Natural killer cell (primary cell): ENCODE measurements around the gene CROCC. TPM values are rescaled to one million over a fixed set of nuclear protein-coding genes. Genes with fewer than 3 reads are reported as not detected.

Experiments
- ATAC-seq, 3 donors: fragments of 150-1000 bp in 2 of 3; fragments of 200-7000 bp in 1 of 3; cut with Tn5 transposase; 1 replicate in 1 of 3; 2 replicates in 2 of 3; pipeline ENCODE4 v1.10.0; 2021; ENCODE audit warnings: mild to moderate bottlenecking in 2 of 3, moderate library complexity in 2 of 3
- DNase-seq, 2 donors: peaks; one replicate each; pipeline versions ENCODE4 v3.0.0 to v3.0.0-alpha.2; 2013 to 2021; ENCODE audit warnings: mixed read lengths in 1 of 2
- H3K27ac ChIP-seq: one replicate; pipeline ENCODE4 v1.5.1; 2013; ENCODE audit warnings: mild to moderate bottlenecking, low read length
- H3K27me3 ChIP-seq: one replicate; pipeline ENCODE4 v1.6.1; 2013; ENCODE audit warnings: low read length; ENCODE audit not compliant: control insufficient read depth, insufficient read depth
- H3K36me3 ChIP-seq: one replicate; pipeline ENCODE4 v1.6.1; 2013; ENCODE audit warnings: low read length; ENCODE audit not compliant: control insufficient read depth, insufficient read depth
- H3K4me1 ChIP-seq: one replicate; pipeline ENCODE4 v1.6.1; 2013; ENCODE audit warnings: low read length; ENCODE audit not compliant: control insufficient read depth, insufficient read depth
- H3K4me3 ChIP-seq: one replicate; pipeline ENCODE4 v1.5.1; 2013; ENCODE audit warnings: low read length
- H3K9me3 ChIP-seq: one replicate; pipeline ENCODE4 v1.6.1; 2013; ENCODE audit warnings: low read length; ENCODE audit not compliant: control insufficient read depth, insufficient read depth
- H3K27ac Mint-ChIP-seq, 2 donors: one replicate each; pipeline ENCODE4 v1.8.0; 2022; ENCODE audit warnings: mild to moderate bottlenecking in 2 of 2, mixed read lengths in 2 of 2, moderate library complexity in 1 of 2
- H3K27me3 Mint-ChIP-seq, 2 donors: one replicate each; pipeline ENCODE4 v1.8.0; 2022; ENCODE audit warnings: low read depth in 2 of 2, mixed read lengths in 2 of 2
- H3K36me3 Mint-ChIP-seq: one replicate; pipeline ENCODE4 v1.8.0; 2022; ENCODE audit warnings: mixed read lengths
- H3K4me1 Mint-ChIP-seq, 2 donors: one replicate each; pipeline ENCODE4 v1.8.0; 2022; ENCODE audit warnings: mixed read lengths in 2 of 2
- H3K4me3 Mint-ChIP-seq: one replicate; pipeline ENCODE4 v1.8.0; 2022; ENCODE audit warnings: mild to moderate bottlenecking, moderate library complexity, mixed read lengths
- H3K9me3 Mint-ChIP-seq, 2 donors: one replicate each; pipeline ENCODE4 v1.8.0; 2022; ENCODE audit warnings: mixed read lengths in 2 of 2
- WGBS: methylation state at CpG from one replicate; pipeline ENCODE4 v1.1.7; 2013; ENCODE audit warnings: missing lambda C conversion rate; ENCODE audit not compliant: insufficient coverage; 5-methylcytosine and 5-hydroxymethylcytosine counted together
- intact Hi-C: fragments of 100-400 bp; cut with micrococcal nuclease; formaldehyde crosslinking; loops from one replicate; pipeline ENCODE4 v1.14.2; 2022
- total RNA-seq, 4 donors: library from RNA; stranded (reverse); fragments of 120-200 nt in 1 of 4; gene quantifications; one replicate each; pipeline versions ENCODE4 v1.2.3 to v1.2.4, GENCODE V29; 2013 to 2022
- TF ChIP-seq, protein P1 (sequence below): fragments of 200-600 bp; IDR thresholded peaks from one replicate; pipeline ENCODE4 v1.8.0; 2022; ENCODE audit warnings: antibody characterized with exemption

The CROCC gene
- total RNA-seq, 3 donors from 2014 or later (not counting 1 experiment from before 2014, with no cell fraction given), result 51.7 to 62.9 (median 59.1) TPM

DNA sequence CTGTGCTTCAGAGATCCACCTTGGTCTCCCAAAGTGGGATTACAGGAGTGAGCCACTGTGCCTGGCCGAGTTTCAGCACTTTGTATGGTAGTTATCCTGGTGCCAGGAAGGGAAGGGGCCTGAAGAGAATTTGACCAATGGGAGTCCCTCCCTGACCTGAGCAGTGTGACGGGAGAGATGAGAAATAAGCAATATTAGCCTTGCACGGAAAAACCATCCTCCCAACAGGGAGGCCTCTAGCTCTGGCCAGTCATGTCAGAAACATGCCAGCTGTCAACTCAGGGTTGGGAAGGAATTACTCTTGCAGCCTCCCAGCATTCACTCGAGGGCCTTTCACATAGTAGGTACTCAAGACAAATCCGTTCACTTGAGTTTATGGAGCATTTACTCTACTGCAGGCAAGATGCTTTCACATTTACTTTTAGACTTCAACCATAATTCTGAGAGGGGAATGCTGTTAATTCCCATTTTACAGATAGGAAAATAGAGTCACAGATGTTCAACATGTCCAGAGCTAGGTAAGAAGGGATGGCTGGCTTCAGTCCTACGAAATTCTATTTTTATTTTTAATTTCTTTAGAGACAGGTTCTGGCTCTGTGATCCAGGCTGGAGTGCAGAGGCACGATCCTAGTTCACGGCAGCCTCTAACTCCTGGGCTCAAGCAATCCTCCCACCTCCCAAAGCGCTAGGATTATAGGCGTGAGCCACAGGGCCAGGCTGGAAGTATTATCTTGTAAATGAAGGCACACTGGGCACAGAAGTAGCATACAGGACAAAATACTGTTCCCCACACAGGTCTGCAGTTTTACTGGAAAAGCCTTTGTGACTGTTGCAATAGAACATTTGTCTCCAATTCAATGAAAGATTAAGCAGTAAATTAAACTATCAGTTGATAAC, 93.2 kb downstream of the CROCC start:
- H3K9me3 Mint-ChIP-seq, result no peaks in the 10 kb centered on the region
- ATAC-seq (no peak), DNase-seq (no peak)
- WGBS, result 87% methylated on average over 9 of the region's 10 CpGs
- H3K4me3 ChIP-seq, result no peak overlapping the region
- H3K4me3 Mint-ChIP-seq, result no peak overlapping the region
- no peak overlapping the region for H3K27ac Mint-ChIP-seq
- TF ChIP-seq, protein P1, sequence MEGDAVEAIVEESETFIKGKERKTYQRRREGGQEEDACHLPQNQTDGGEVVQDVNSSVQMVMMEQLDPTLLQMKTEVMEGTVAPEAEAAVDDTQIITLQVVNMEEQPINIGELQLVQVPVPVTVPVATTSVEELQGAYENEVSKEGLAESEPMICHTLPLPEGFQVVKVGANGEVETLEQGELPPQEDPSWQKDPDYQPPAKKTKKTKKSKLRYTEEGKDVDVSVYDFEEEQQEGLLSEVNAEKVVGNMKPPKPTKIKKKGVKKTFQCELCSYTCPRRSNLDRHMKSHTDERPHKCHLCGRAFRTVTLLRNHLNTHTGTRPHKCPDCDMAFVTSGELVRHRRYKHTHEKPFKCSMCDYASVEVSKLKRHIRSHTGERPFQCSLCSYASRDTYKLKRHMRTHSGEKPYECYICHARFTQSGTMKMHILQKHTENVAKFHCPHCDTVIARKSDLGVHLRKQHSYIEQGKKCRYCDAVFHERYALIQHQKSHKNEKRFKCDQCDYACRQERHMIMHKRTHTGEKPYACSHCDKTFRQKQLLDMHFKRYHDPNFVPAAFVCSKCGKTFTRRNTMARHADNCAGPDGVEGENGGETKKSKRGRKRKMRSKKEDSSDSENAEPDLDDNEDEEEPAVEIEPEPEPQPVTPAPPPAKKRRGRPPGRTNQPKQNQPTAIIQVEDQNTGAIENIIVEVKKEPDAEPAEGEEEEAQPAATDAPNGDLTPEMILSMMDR, result no peak
- no peaks in the 10 kb centered on the region for H3K27me3 ChIP-seq
- H3K4me1 Mint-ChIP-seq, result peaks cover 13 to 18% of the 10 kb centered on the region in 2 donors
- no peaks in the 10 kb centered on the region for H3K27me3 Mint-ChIP-seq
- H3K36me3 ChIP-seq, result peaks cover 16% of the 10 kb centered on the region
- peaks cover 11% of the 10 kb centered on the region for H3K36me3 Mint-ChIP-seq
- intact Hi-C loops, result no loop called here
- H3K4me1 ChIP-seq, result peaks cover 23% of the 10 kb centered on the region
- H3K27ac ChIP-seq, result no peak overlapping the region
- H3K9me3 ChIP-seq, result no peaks in the 10 kb centered on the region

DNA sequence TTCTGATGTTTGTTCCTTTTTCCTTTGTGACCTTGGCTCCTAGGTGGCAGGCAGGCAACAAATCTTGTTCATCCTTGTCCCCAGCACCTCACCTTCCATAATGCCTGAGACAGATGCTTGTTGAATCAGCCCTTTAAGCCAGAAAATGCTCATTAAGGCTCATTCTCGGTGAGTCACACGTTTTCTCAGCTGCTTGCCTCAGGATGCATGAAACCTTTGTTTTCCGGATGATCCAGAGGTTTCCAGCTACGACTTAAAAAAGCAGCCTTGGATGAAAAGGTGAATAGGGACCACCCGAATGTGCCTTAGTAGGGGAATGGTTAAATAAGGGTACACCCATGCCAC, 94.6 kb downstream of the CROCC start:
- intact Hi-C loops, result no loop called here
- H3K4me1 ChIP-seq, result peaks cover 10% of the 10 kb centered on the region
- TF ChIP-seq, protein P1, result no peak
- H3K9me3 Mint-ChIP-seq, result no peaks in the 10 kb centered on the region
- H3K4me3 Mint-ChIP-seq, result no peak overlapping the region
- DNase-seq, result no peak
- peaks cover 11% of the 10 kb centered on the region for H3K36me3 Mint-ChIP-seq
- no peak overlapping the region for H3K27ac ChIP-seq
- H3K4me1 Mint-ChIP-seq, result peaks cover 7% of the 10 kb centered on the region in 2 donors
- H3K27me3 Mint-ChIP-seq, result no peaks in the 10 kb centered on the region
- no peak overlapping the region for H3K27ac Mint-ChIP-seq
- no peaks in the 10 kb centered on the region for H3K9me3 ChIP-seq
- H3K27me3 ChIP-seq, result no peaks in the 10 kb centered on the region
- H3K4me3 ChIP-seq, result no peak overlapping the region
- WGBS, result 97% methylated on average over 5 of the region's 5 CpGs
- peaks cover 29% of the 10 kb centered on the region for H3K36me3 ChIP-seq
- ATAC-seq, result no peak

DNA sequence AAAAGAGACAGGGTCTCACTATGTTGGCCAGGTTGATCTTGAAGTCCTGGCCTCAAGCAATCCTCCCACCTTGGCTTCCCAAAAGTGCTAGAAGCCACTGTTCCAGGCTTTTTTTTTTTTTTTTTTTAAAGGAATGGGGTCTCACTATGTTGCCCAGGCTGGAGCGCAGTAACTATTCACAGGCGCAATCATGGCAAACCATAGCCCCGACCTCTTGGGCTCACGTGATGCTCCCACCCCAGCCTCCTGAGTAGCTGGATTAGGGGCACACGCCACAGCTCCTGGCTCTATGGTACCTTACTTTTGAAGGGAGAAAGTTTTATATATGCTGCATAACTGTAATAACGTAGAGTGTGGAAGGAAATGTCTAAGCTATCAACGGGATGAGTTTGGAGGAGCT, 95.7 kb downstream of the CROCC start:
- H3K36me3 Mint-ChIP-seq, result peaks cover 11% of the 10 kb centered on the region
- WGBS, result 98% methylated on average over 5 of the region's 7 CpGs
- intact Hi-C loops, result no loop called here

More for the DNA sequence above, 95.7 kb downstream of the CROCC start:
- peaks cover 1 to 7% of the 10 kb centered on the region in 2 donors for H3K4me1 Mint-ChIP-seq
- ATAC-seq (no peak), DNase-seq (no peak)
- no peaks in the 10 kb centered on the region for H3K9me3 Mint-ChIP-seq
- no peak overlapping the region for H3K27ac ChIP-seq
- no peak overlapping the region for H3K27ac Mint-ChIP-seq
- no peaks in the 10 kb centered on the region for H3K9me3 ChIP-seq
- H3K4me1 ChIP-seq, result peaks cover 4% of the 10 kb centered on the region
- H3K4me3 ChIP-seq, result no peak overlapping the region
- H3K36me3 ChIP-seq, result peaks cover 40% of the 10 kb centered on the region
- H3K27me3 Mint-ChIP-seq, result no peaks in the 10 kb centered on the region
- H3K4me3 Mint-ChIP-seq, result no peak overlapping the region
- TF ChIP-seq, protein P1, result no peak
- no peaks in the 10 kb centered on the region for H3K27me3 ChIP-seq
